Hematopoietic multipotent progenitor cell (in vitro differentiated cells): ENCODE data around the gene ESYT1. TPM values are rescaled to one million over a fixed set of nuclear protein-coding genes. Genes with fewer than 3 reads are reported as not detected.
"Not testable (repeated sequence)": the region's sequence is repeated elsewhere in the genome, so short reads cannot be mapped to it uniquely, and the experiment has no call there.

Experiments used
- DNase-seq, 3 donors: peaks; one replicate each; pipeline ENCODE4 v3.0.0-alpha.2; 2011 to 2015; ENCODE audit warnings: low read depth in 2 of 3, low spot score in 2 of 3
- total RNA-seq: library from RNA; depleted of rRNA; stranded (reverse); fragments of >200 nt; gene quantifications from one replicate; pipeline ENCODE4 v1.2.3, GENCODE V29; 2012

Gene ESYT1
- total RNA-seq, 1 donor = 254 TPM

- no peak for DNase-seq
These were observed 26.8 kb downstream of the ESYT1 start for GRCh38 chr12:56154818-56155217.

DNA sequence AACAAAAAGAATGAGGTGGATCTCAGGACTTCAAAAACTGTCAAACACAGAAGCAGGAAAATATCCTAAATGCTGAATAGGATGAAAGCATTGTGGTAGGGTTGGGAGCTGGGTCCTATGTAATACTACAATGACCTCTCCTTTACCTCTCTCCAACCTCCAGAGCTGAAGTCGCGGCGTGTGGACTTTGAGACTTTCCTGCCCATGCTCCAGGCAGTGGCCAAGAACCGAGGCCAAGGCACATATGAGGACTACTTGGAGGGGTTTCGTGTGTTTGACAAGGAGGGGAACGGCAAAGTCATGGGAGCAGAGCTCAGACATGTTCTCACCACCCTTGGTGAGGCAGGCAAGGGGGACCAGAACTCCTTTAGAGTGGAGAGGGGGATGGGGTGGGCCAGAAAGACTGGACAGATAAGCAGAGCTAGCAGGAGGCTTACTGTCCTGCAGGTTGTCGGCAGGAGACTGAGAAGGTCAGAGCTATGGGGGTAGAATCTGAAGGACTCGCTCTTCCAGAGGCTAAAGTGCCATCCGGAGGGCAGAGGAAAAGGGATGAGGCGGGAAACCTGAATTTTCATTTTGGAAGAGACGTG lies 27.3 kb downstream of the ESYT1 start:
- DNase-seq = no peak

DNA sequence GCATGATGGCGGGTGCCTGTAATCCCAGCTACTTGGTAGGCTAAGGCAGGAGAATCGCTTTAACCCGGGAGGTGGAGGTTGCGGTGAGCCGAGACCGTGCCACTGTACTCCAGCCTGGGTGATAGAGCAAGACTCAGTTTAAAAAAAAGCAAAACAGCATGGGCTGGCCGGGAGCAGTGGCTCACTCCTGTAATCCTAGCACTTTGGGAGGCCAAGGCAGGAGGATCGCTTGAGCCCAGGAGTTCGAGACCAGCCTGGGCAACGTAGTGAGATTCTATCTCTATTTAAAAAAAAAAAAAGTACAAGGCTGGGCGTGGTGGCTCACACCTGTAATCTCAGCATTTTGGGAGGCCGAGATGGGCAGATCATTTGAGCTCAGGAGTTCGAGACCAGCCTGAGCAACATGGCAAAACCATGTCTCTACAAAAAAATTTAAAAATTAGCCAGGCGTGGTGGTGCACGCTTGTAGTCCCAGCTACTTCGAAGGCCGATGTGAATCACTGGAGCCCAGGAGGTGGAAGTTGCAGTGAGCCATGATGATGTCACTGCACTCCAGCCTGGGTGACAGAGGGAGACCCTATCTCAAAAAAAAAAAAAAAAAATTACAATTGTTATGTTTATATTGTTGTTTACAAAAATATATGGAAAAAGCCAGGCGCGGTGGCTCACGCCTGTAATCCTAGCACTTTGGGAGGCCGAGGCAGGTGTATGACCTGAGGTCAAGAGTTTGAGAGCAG lies 28.6 kb downstream of the ESYT1 start:
- not testable (repeated sequence) for DNase-seq

- peak; percentile 47 to 87 (median 81) for DNase-seq
These were observed 29.3 kb downstream of the ESYT1 start for GRCh38 chr12:56157201-56158028.

DNA sequence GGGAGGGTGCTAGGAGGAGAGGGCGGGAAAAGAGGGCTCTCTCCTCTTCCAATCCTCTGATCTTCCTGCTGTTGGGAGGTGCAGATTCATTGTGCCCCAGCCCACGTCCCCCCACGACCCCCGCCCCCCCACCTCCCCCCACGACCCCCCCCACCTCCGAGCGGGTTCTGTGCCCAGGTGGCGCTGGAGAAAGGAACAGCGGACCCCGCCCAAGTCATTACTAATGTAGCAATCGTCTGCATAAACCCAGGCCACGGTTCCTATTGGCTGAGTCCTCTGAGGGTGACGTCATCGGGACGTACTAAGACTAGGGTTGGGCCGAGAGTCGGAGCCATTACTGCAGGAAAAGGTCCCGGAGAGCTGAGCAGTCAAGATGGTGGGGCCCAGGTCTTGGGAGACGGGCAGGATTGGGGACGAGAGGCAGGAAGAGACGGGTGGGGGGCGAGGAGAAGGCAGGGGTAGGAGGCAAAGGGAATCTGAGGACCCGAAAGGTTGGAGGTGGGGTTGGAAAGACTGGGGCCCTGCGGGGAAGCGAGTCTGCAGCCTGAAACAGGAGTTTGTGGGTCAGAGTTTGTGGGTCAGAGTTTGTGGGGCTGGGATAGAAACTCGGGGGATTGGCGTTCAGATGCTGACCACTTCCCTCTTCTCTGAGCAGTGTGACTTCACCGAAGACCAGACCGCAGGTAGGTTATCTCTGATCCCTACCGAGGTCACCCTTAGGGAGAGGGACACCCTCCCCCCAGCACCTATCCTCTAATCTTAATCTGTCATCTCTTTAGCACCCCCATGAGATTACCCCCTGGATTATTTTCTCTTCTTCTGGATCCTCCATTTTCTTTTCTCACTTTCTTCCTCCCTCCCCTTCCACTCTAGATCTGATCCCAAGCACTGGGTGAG lies 30.2 kb downstream of the ESYT1 start, which contains the start of gene MYL6:
Gene MYL6 (plus strand): TSS at position 331 of the 897 bp plus-strand sequence. CDS start 43 bp downstream, at position 374.
- peak; percentile 82 to 98 (median 96) for DNase-seq

DNA sequence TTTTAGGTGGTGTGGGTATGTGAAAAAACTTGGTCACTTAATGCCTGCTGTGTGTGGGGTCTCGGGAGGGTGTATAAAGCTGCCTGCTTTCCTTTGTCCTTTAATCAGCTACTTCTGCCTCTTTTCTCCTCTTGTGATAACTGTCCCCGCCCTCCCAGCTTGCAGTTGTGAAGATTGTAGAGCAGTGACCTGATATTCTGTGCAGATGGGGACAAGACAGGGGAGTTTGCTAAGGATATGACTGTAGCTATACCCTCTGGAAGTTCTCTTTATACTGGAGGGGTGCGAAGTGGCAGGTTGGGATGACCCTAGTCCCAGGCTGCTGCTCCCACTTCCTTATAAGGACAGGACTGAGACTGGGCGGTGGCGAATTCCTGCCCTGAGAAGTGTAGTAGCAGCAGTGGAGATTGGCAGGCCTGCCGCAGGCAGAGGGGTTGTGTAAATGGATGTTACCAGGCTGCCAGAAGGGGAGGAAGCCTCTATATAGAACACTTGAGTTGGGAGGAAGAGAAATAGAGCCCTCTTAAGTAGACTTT lies 30.9 kb downstream of the ESYT1 start:
- DNase-seq = peak in 1 of 3 donors; percentile 32

GRCh38 chr12:56159482-56160192 lies 31.6 kb downstream of the ESYT1 start:
- DNase-seq = no peak

DNA sequence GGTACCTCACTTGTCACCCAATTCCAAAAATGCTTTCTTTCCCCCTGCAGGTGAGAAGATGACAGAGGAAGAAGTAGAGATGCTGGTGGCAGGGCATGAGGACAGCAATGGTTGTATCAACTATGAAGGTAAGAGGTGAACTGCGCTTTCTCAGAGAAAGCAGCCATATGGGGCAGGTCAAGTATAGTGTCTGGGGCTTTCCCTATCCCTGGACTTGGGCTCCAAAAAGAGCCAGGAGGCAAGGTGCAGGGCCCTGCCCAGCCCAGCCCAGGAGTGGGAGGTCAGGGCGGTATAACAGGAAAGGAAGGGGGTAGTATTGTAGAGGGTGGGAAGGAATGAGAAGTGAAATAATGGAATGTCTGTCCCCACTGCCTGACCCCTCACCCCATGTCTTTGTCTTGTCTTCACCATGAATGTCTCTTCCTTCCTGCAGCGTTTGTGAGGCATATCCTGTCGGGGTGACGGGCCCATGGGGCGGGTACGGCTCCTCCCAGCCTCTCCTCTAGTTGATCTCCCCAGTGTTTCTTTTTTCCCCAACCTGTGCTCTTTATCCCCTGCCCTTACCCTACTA lies 32.2 kb downstream of the ESYT1 start:
- peak in 1 of 3 donors; percentile 41 for DNase-seq

GRCh38 chr12:56160894-56161689 lies 33.0 kb downstream of the ESYT1 start:
- no peak for DNase-seq

DNA sequence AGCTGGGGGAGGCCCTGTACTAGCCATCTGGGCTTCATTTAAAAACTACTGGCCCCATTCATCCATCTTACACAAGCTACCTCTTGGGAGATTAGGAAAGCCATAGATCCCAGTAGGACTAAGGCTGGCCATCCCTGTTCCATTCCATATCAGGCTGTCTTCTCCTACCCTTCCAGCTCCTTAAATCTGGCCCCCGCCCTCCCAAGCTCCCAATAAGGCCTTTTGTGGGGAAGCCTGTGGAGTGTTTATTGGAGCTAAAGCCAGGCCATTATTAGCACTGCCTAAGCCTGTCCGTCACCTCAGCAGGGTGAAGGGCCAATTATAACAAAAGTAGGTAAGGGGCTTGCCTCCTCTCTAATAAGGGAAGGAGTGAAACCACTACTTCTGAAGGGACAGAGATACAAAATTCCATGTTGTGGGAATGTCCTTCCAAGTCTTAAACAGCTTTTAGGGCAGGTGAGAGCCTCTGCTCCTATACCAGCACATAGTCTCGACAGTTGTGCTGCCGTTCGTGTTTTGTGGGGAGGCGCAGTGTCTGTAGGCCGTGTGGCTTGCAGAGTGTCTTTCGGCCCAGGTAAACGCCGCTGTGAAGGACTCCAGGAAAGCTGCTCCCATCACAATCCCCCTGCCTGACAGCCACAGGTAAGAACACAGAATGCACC lies 33.8 kb downstream of the ESYT1 start:
- DNase-seq = no peak

- DNase-seq = no peak
These were observed 34.6 kb downstream of the ESYT1 start for GRCh38 chr12:56162468-56163290.

DNA sequence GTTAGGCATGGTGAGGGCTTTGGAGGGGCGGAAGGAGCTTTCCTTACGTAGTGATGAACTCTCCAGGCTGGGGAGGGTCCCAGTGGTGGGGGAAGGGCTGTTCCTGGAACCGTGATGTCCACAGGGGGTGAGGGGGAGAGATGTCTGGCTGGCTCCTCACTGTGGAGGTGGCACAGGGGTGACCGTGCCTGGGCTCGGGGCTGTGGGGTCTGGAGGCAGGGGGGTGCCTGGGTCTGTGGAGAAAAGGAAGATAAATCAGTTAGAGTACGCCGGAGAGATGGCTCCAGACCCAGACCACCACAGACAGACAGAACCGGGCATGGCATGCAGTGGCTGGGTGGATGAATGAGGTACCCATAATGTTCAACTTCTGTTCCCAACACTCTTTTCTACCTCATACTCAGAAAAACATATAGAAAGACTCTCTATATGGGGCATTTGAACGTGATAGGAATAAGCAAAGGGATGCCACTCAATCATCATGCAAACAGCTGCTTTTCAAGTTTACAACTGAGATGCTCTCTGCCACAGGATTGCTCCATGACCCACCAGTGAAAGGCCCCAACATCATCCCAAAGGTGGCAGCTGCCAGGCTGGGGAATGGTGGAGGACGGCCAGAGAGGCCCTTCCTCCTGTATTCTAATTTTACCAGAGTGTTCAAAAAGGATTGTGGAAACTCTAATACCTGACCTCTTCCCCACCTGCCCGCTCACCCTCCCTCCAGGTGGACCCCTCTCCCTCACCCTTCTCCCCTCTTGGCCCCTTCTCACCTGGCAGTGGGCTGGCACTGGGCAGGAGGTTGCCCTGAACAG lies 35.7 kb downstream of the ESYT1 start:
- DNase-seq = no peak

DNA sequence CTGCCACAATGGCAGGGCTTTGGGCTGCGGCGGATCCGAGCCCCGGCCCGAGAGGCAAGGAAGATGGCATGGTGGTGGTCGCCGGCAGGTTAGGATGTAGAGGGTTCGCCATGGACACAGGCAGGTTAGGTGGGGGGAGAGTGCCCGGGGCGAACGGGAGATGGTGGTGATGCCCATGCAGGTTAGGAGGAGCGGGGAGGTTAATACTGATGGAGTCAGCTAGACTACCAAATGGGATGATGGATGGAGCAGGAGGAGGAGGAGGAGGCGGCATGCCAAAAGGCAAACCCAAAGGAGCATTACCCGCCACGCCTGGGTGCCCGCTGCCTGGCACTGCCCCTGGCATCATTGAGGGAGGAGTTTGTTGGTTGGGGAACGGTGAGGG lies 36.3 kb downstream of the ESYT1 start:
- DNase-seq = no peak

GRCh38 chr12:56165369-56165768 lies 37.3 kb downstream of the ESYT1 start:
- no peak for DNase-seq

DNA sequence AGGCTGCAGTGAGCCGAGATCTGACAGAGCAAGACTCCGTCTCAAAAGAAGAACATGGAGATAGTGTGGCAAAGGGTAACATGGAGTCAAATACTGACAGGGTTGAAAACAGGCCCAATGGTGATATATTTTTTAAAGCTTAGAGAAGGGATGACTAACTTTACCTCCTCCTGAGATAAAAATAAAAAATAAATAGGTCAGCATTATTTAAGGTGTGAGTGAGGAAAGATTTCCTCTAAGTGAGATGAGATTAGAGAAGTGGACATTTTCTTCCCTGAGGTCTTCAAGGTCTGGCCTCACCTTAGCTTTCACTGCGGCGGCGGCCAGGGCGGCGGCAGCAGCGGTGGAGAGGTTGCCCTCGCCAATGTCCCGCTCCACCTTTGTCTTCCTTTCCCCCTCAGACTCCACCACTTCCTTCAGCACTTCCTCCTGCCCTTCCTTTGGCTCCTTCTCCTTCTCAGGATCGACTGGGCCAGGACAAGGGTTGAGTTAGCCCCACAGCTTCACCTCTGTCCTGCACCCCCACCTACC lies 41.2 kb downstream of the ESYT1 start:
- DNase-seq = no peak

GRCh38 chr12:56172839-56173238 lies 44.8 kb downstream of the ESYT1 start:
- no peak for DNase-seq
